Measurements from ENCODE around the gene ZNF644.
A peak's percentile ranks its signal among the peaks of the same experiment; 100 is the strongest.
"Not testable (repeated sequence)": the region's sequence is repeated elsewhere in the genome, so short reads cannot be mapped to it uniquely, and the experiment has no call there.

The ZNF644 gene

GRCh38 chr1:91045284-91045683, 23.4 kb upstream of the ZNF644 start:
- H3K4me3 ChIP-seq (ENCODE audit: low read length): no peak overlapping the region
- no peak overlapping the region for H3K27ac ChIP-seq (ENCODE audit: low read length)
- H3K27me3 ChIP-seq (ENCODE audit: insufficient read depth, low read length): no peaks in the 10 kb centered on the region
- no peaks in the 10 kb centered on the region for H3K36me3 ChIP-seq (ENCODE audit: insufficient read depth, low read depth, low read length)
- no peaks in the 10 kb centered on the region for H3K4me1 ChIP-seq (ENCODE audit: insufficient read depth, low read length)
- peaks cover 2% of the 10 kb centered on the region; the same call in 1 of the 2 replicates for H3K9me3 ChIP-seq (ENCODE audit: insufficient read depth, low read depth, low read length)
- no peak overlapping the region for H3K9ac ChIP-seq (ENCODE audit: low read depth, low read length)

GRCh38 chr1:91044776-91045175, 22.9 kb upstream of the ZNF644 start:
- H3K4me3 ChIP-seq (ENCODE audit: low read length); H3K27ac ChIP-seq (ENCODE audit: low read length); H3K4me1 ChIP-seq (ENCODE audit: insufficient read depth, low read length); H3K9ac ChIP-seq (ENCODE audit: low read depth, low read length); H3K36me3 ChIP-seq (ENCODE audit: insufficient read depth, low read depth, low read length); H3K27me3 ChIP-seq (ENCODE audit: insufficient read depth, low read length); H3K9me3 ChIP-seq (ENCODE audit: insufficient read depth, low read depth, low read length): not testable (repeated sequence)

GRCh38 chr1:91042372-91042771, 20.5 kb upstream of the ZNF644 start:
- not testable (repeated sequence) for H3K27ac ChIP-seq (ENCODE audit: low read length); H3K9me3 ChIP-seq (ENCODE audit: insufficient read depth, low read depth, low read length); H3K9ac ChIP-seq (ENCODE audit: low read depth, low read length); H3K4me3 ChIP-seq (ENCODE audit: low read length); H3K4me1 ChIP-seq (ENCODE audit: insufficient read depth, low read length); H3K36me3 ChIP-seq (ENCODE audit: insufficient read depth, low read depth, low read length)
- peaks cover 14% of the 10 kb centered on the region for H3K27me3 ChIP-seq (ENCODE audit: insufficient read depth, low read length)

GRCh38 chr1:91038582-91038981, 16.7 kb upstream of the ZNF644 start:
- Histone ChIP-seq H3K27me3 (ENCODE audit: insufficient read depth, low read length) (peaks cover 20% of the 10 kb centered on the region), H3K4me3 (ENCODE audit: low read length) (no peak overlapping the region), H3K27ac (ENCODE audit: low read length) (no peak overlapping the region), H3K9me3 (ENCODE audit: insufficient read depth, low read depth, low read length) (peaks cover 2% of the 10 kb centered on the region; the same call in 1 of the 2 replicates), H3K4me1 (ENCODE audit: insufficient read depth, low read length) (peaks cover 4% of the 10 kb centered on the region; the same call in 1 of the 2 replicates), H3K9ac (ENCODE audit: low read depth, low read length) (no peak overlapping the region), H3K36me3 (ENCODE audit: insufficient read depth, low read depth, low read length) (no peaks in the 10 kb centered on the region)

GRCh38 chr1:91036894-91037829, 15.3 kb upstream of the ZNF644 start:
- Histone ChIP-seq H3K9ac (ENCODE audit: low read depth, low read length) (no peak overlapping the region), H3K27ac (ENCODE audit: low read length) (no peak overlapping the region), H3K4me1 (ENCODE audit: insufficient read depth, low read length) (peaks cover 4% of the 10 kb centered on the region; the same call in 1 of the 2 replicates), H3K36me3 (ENCODE audit: insufficient read depth, low read depth, low read length) (no peaks in the 10 kb centered on the region), H3K4me3 (ENCODE audit: low read length) (no peak overlapping the region), H3K27me3 (ENCODE audit: insufficient read depth, low read length) (peaks cover 20% of the 10 kb centered on the region), H3K9me3 (ENCODE audit: insufficient read depth, low read depth, low read length) (peaks cover 2% of the 10 kb centered on the region; the same call in 1 of the 2 replicates)

GRCh38 chr1:91032349-91032748, 10.5 kb upstream of the ZNF644 start:
- H3K27me3 ChIP-seq (ENCODE audit: insufficient read depth, low read length): peaks cover 5% of the 10 kb centered on the region; the same call in 1 of the 2 replicates
- H3K4me1 ChIP-seq (ENCODE audit: insufficient read depth, low read length): peaks cover 4% of the 10 kb centered on the region; the same call in 1 of the 2 replicates
- H3K27ac ChIP-seq (ENCODE audit: low read length): no peak overlapping the region

GRCh38 chr1:91031081-91031480, 9.2 kb upstream of the ZNF644 start:
- no peak overlapping the region for H3K9ac ChIP-seq (ENCODE audit: low read depth, low read length)
- H3K27ac ChIP-seq (ENCODE audit: low read length): no peak overlapping the region
- H3K9me3 ChIP-seq (ENCODE audit: insufficient read depth, low read depth, low read length): no peaks in the 10 kb centered on the region
- H3K4me3 ChIP-seq (ENCODE audit: low read length): no peak overlapping the region
- no peaks in the 10 kb centered on the region for H3K4me1 ChIP-seq (ENCODE audit: insufficient read depth, low read length)
- no peaks in the 10 kb centered on the region for H3K36me3 ChIP-seq (ENCODE audit: insufficient read depth, low read depth, low read length)
- no peaks in the 10 kb centered on the region for H3K27me3 ChIP-seq (ENCODE audit: insufficient read depth, low read length)

More at GRCh38 chr1:91032349-91032748, 10.5 kb upstream of the ZNF644 start:
- Histone ChIP-seq H3K36me3 (ENCODE audit: insufficient read depth, low read depth, low read length) (no peaks in the 10 kb centered on the region), H3K9me3 (ENCODE audit: insufficient read depth, low read depth, low read length) (no peaks in the 10 kb centered on the region), H3K4me3 (ENCODE audit: low read length) (no peak overlapping the region), H3K9ac (ENCODE audit: low read depth, low read length) (no peak overlapping the region)

GRCh38 chr1:91026777-91027176, 4.9 kb upstream of the ZNF644 start:
- no peaks in the 10 kb centered on the region for H3K9me3 ChIP-seq (ENCODE audit: insufficient read depth, low read depth, low read length)
- H3K27me3 ChIP-seq (ENCODE audit: insufficient read depth, low read length): no peaks in the 10 kb centered on the region
- no peak overlapping the region for H3K27ac ChIP-seq (ENCODE audit: low read length)
- H3K9ac ChIP-seq (ENCODE audit: low read depth, low read length): no peak overlapping the region
- H3K36me3 ChIP-seq (ENCODE audit: insufficient read depth, low read depth, low read length): no peaks in the 10 kb centered on the region
- H3K4me3 ChIP-seq (ENCODE audit: low read length): no peak overlapping the region
- peaks cover 4% of the 10 kb centered on the region; the same call in 1 of the 2 replicates for H3K4me1 ChIP-seq (ENCODE audit: insufficient read depth, low read length)

- H3K4me1 ChIP-seq (ENCODE audit: insufficient read depth, low read length): peaks cover 4% of the 10 kb centered on the region; the same call in 1 of the 2 replicates
- no peaks in the 10 kb centered on the region for H3K36me3 ChIP-seq (ENCODE audit: insufficient read depth, low read depth, low read length)
- no peaks in the 10 kb centered on the region for H3K27me3 ChIP-seq (ENCODE audit: insufficient read depth, low read length)
- no peak overlapping the region for H3K4me3 ChIP-seq (ENCODE audit: low read length)
- no peak overlapping the region for H3K27ac ChIP-seq (ENCODE audit: low read length)
- H3K9me3 ChIP-seq (ENCODE audit: insufficient read depth, low read depth, low read length): no peaks in the 10 kb centered on the region
- no peak overlapping the region for H3K9ac ChIP-seq (ENCODE audit: low read depth, low read length)
Measured at GRCh38 chr1:91026320-91026719, 4.5 kb upstream of the ZNF644 start.

GRCh38 chr1:91024481-91025119, 2.8 kb upstream of the ZNF644 start:
- no peak overlapping the region for H3K27ac ChIP-seq (ENCODE audit: low read length)
- peaks cover 12% of the 10 kb centered on the region; the same call in 1 of the 2 replicates for H3K36me3 ChIP-seq (ENCODE audit: insufficient read depth, low read depth, low read length)
- H3K9ac ChIP-seq (ENCODE audit: low read depth, low read length): no peak overlapping the region
- H3K4me3 ChIP-seq (ENCODE audit: low read length): no peak overlapping the region
- no peaks in the 10 kb centered on the region for H3K9me3 ChIP-seq (ENCODE audit: insufficient read depth, low read depth, low read length)
- no peaks in the 10 kb centered on the region for H3K27me3 ChIP-seq (ENCODE audit: insufficient read depth, low read length)
- H3K4me1 ChIP-seq (ENCODE audit: insufficient read depth, low read length): peaks cover 7% of the 10 kb centered on the region; the same call in 1 of the 2 replicates

GRCh38 chr1:91022518-91022929, 689 bp upstream of the ZNF644 start:
- Histone ChIP-seq H3K9ac (ENCODE audit: low read depth, low read length) (peak overlapping the region; percentile 98), H3K9me3 (ENCODE audit: insufficient read depth, low read depth, low read length) (no peaks in the 10 kb centered on the region), H3K36me3 (ENCODE audit: insufficient read depth, low read depth, low read length) (peaks cover 29% of the 10 kb centered on the region), H3K27ac (ENCODE audit: low read length) (peak overlapping the region; percentile 43), H3K27me3 (ENCODE audit: insufficient read depth, low read length) (no peaks in the 10 kb centered on the region), H3K4me3 (ENCODE audit: low read length) (peak overlapping the region; percentile 85), H3K4me1 (ENCODE audit: insufficient read depth, low read length) (peaks cover 17% of the 10 kb centered on the region; the same call in 1 of the 2 replicates)
